HL-60/S4 treated with retinoic acid at 250 ng/mL for 4 days and 3 days (cell line): ENCODE measurements around the gene OR6K6.

Experiments
- in situ Hi-C: fragments of 300-500 bp; cut with MboI; formaldehyde crosslinking; loops from 2 replicates; pipeline ENCODE4 v1.7.0; 2022; ENCODE audit warnings: low sequenced_read_pairs

Gene OR6K6, protein sequence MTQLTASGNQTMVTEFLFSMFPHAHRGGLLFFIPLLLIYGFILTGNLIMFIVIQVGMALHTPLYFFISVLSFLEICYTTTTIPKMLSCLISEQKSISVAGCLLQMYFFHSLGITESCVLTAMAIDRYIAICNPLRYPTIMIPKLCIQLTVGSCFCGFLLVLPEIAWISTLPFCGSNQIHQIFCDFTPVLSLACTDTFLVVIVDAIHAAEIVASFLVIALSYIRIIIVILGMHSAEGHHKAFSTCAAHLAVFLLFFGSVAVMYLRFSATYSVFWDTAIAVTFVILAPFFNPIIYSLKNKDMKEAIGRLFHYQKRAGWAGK

DNA sequence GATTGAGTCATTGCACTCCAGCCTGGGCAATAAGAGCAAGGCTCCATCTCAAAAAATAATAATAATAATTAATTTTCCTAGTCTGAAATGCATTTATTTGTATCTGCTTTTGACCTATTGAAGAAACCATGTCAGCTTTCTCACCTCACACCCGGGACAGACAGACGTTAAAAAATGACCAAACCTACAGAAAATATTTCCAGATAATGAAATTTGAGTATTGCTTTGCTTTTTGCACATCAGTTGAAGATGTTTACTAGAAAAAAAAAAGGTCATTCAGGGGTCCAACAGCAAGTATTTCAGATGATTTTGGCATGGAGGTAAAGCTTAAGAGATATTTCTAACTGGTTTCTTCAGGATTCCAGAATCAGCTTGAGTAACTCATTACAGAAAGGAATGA is at the start of gene OR6K6:
Gene OR6K6, plus strand, starts transcription at position 301 of the 400 bp plus-strand sequence. CDS start 168 bp downstream, outside the sequence.
- in situ Hi-C loops, result no loop called here

DNA sequence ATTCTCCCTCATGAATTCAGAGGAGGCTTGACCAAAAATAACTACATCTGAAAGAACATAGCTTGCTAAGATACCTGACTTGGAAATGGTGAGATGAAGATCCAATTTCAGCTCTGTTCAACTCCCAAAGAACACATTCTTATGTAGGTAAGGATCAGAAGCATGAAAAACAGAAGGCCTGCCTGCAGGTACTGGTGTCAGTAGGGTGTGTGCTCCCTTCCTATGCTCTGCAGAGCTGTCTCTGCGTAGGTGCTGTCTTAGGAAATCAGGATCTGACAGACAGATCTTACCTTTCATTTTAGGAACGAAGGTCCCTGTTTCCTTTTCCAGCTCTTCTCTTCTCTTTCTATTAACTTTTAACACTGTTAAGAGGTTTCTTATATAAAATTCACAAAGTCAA is 48.4 kb upstream of the OR6K6 start:
- in situ Hi-C loops, result no loop called here

DNA sequence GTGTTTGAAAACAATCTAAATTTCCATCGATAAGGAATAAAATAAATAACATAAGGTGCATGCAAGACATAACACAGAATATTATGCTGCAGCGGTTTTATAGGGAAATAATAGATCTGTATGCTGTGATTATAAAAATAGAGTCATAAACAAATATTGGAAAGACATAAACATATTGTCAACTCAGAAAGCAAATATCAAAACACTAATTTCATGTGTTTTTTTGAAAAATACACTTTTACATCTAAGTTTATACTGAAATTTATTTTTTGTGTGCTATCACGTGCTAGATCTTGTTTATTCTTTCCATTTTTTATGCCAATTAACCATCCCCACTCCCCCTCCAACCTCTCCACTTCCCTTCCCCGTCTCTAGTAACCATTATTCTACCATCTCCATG is 43.4 kb upstream of the OR6K6 start:
- in situ Hi-C loops, result no loop called here

DNA sequence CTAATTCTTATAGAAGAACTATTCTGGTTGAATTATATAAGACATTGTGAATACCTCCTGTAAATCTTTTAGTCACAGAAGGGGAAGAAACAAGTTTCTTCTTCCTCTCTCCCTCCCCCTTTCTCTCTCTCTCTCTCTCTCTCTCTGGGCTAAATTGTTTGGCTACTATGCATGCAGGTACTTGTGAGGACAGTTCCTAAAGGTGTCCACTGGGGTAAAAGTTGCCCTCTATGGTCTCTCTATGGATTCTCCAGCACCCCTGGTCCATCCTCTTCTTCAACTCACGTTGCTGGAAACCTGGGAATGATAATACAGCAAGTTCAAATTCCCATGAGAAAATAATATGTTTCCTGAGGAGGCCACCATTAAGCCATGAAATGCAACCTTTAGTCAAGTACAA is 39.8 kb upstream of the OR6K6 start:
- in situ Hi-C loops, result no loop called here

DNA sequence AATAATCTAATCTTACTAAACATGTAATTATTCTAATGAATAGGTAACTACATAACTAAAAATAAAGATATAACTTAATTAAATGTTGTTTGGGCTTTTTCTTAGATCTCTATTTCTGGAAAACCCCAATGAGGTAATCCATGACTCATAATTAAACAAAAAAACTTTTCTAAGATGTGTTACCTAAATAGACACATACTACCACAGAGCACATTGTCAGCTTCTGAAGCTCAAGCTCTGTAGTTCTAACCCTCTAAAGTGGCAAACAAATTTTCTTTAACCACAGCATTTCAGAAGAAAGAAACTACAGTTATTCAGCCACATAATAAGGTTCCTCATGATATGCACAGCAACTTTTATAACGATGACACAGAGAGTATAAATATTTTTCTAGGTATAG is 38.2 kb upstream of the OR6K6 start:
- in situ Hi-C loops, result no loop called here

DNA sequence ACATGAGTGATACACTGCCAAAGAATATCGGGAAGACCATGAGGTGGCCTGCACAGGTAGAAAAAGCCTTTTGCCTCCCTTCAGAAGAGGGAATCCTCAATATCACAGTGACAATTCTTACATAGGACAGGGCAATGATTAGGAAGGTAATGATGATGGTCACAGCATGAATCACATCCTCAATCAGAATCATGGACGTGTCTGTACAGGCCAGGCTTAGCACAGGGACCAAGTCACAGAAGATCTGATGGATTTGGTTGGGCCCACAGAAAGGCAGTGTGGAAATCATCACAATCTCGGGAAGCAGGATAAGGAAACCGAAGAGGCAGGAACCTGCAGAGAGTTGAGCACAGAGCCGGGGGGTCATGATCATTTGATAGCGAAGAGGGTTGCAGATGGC is 37.2 kb upstream of the OR6K6 start:
- in situ Hi-C loops, result no loop called here

DNA sequence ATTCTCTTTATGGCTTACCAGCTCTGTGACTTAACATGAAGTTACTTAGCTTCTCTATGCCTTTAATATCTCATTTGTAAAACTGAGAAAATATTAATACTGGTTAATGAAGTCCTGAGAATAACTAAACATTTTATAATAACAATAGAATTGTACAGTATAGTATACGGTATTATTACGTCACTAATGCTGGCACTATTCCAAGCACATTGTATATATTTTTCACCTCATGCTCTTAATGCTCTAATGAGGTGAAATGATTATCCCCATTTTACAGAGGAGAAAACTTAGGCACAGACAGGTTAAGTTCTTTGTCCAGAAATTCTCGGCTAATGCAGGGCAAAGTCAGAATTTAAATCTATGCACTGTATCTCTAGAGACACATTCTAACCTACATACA is 34.9 kb upstream of the OR6K6 start:
- in situ Hi-C loops, result no loop called here

DNA sequence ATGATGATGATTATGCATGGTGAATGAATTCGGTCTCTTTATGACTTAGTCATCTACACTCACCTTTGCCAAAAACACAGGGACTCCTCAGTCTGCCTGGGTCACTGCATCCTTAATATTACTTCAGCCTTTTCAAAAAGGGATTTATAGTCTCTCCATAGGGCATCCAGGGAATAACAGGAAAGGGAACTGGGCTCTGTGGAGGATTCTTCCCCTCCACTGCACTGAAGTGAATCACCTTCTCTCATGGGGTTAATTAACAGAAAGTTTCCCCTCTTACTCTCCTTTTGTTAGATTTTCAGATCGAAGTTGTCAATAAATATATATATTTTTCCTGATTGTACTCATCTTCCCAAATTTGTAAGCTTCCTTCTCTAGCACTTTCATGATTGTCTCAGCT is 33.9 kb upstream of the OR6K6 start, which contains the start of gene OR6K3:
Gene OR6K3, minus strand, starts transcription at position 101 of the 400 bp plus-strand sequence. CDS start 2,605 bp downstream, outside the sequence.
- in situ Hi-C loops, result no loop called here

DNA sequence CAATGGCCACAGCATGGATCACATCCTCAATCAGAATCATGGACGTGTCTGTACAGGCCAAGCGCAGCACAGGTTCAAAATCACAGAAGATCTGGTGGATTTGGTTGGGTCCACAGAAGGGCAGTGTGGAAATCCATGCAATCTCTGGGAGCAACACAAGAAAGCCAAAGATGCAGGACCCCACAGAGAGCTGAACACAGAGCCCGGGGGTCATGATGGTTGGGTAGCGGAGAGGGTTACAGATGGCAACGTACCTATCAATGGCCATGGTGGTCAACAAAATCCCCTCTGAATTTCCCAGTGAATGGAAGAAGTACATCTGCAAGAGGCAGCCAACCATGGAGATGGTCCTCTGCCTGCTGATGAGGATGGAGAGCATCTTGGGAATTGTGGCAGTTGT is 30.1 kb upstream of the OR6K6 start:
- in situ Hi-C loops, result no loop called here

DNA sequence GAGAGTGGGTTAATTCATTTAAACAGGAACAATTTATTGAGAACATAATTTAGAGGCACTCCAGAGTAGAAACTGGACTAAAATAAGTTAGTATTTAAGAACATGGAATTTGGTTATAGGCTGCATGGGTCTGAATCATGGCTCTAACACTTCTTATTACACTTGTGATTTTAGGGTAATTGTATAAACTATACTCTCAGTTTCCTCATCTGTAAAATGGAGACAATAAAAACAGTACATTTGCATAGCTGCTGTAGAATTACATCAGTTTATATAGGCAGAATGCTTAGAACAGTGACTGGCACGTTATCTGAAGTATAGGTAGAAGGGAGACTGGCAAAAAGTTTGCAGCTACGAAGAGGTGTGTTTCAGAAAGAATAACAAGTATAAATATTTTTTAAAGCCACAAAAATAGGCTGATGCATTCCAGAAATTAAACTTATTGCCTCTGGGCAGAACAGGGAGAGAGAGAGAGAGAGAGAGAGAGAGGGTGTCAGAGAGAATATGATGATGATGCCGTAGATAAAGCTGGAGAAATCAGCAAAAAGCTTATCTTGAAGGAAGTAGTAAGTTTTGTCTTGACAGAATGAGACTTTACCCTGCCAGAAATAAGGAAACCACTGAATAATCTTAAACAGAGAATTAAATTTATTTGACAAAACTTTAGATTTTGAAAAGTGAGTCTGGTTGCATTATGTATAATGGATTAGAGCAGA is 25.9 kb upstream of the OR6K6 start:
- in situ Hi-C loops, result no loop called here

DNA sequence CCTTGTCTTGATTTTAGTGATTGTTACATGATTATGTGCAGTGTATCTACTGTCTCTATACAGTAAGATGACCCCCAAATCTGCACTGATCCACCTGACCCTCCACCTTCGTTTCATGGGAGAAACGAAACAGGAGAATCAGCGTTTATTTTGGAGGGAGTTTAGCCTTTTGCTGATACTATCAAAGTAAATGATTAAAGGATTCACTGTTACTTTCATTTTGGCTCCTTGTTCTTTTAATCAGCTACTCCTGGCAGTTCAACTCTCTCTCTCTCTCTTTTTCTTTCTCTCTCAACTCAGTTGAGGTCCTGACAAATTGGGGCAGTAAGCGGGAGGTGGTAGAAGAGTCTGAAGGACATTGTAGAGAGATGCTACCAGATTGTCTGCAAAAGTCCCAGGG is 24.1 kb upstream of the OR6K6 start:
- in situ Hi-C loops, result no loop called here

DNA sequence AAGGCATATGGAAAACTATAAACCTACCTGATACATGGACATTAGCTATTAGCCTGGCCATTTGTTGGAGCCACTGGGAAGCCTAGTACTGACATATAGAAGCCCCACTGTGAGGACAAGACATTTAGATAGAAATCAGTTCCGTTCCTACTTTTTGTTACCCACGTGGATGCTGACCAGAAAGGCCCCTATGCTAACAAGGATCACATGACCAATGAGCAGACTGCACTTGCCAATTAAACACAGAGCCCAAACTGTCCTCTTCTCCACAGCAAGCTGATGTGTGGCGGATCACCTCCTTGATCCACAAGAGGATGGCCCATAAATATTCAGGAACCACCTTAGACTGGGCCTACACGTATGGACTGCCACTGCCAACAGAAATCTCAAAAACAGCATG is 22.8 kb upstream of the OR6K6 start:
- in situ Hi-C loops, result no loop called here

DNA sequence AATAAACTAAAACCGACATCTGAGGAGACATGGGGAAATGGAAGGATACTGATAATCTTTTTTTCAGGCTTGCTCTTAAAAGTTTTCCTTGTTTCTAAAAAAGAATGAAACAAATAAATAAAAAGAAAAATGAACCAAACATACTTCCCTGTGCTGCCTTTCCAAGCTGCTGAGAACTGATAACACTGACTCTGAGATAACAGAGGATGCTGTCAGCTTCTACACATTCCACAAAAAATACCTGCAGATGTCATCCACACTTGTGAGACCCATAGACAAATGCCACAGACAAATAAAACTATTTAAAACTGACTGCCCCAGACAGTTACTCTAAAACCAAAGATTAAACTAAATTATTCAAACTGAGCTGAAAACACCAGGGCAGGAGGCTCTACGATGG is 22.0 kb upstream of the OR6K6 start:
- in situ Hi-C loops, result no loop called here

DNA sequence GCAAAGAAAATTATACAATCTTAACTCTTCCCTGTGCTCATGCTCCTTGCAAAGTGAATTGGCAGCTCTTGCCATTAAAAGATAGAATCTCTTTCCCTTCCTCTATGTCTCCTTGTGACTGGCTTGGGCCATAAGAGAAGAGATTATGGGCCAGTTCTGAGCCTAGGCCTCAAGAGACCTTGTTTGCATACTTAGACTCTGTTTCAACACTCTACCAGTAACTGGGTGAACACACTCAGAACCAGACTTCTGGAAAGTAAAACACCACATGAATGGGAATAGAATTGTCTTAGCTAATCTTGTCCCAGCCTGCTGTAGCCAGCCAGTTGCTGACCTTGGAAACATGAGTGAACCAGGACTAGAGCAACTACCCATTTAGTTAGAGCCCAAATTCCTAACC is 18.7 kb upstream of the OR6K6 start:
- in situ Hi-C loops, result no loop called here

DNA sequence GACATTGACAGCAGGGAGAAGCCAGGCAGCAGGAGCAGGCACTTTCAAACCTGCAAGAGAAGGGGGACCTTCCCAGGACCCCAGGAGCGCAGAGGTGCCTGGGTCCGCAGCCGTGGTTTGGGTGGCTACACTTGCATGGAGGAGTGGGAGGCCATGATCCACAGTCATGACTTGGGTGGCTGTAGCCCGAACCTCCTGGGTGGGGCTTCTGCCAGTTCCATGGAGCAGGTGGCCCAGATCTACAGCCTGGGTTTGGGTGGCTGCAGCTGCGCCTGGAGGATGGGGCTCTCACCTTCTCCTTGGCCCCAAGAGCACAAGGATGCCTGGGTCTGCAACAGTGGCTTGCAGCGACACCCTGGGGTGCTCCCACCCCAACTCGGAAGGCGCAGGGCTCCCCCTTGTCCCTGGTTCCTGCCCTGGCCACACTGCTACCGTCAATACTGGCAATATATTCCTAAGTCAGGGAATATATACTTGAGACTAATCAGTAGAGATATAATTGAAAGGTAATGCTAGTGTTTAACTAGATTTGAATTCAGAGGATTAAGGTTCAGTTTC is 2.3 kb upstream of the OR6K6 start:
- in situ Hi-C loops, result no loop called here

DNA sequence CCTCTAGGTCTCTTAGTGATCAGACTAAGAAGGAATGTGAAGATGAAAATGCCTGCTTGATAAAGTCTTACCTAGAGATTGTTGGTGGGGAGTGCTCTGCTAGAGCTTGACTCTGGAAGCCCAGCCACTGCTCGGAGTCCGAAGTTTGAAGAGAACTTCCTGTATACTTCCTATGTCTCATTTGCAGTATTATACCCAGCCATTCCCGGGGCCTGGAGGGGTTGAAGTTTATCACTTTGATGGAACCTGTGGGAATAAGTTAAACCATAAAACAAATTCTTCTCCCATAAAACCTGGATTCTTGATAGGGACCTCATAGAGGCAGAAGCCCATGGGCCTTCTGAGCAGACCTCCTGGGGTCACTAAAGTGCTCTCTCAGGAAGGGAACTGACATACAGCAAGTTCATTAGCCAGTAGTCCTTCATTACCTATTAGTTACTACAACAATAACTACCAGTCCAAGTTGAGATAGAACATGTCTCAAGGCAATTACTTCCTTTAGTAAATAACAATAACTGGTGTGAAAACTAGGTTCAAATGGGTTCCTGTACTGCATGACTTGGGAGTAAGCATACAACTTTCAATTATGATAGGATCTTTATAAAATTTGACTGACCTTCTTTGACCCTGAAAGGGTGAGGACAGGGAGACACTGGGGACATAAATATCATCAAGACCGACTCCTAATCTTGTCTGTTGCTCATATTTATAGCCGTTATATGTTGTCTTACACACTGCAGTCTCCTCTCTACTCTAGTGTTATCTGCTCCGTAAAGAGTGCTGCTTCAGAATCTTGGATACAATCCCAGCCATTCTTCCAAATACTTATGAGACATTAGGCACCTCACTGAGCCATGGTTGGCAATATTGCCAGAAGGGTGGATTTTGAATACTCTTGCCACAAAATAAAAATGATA is 17.7 kb downstream of the OR6K6 start, which contains the start of gene OR6N1:
Gene OR6N1, minus strand, starts transcription at position 246 of the 917 bp plus-strand sequence. CDS start 5,513 bp downstream, outside the sequence.
- in situ Hi-C loops, result no loop called here

DNA sequence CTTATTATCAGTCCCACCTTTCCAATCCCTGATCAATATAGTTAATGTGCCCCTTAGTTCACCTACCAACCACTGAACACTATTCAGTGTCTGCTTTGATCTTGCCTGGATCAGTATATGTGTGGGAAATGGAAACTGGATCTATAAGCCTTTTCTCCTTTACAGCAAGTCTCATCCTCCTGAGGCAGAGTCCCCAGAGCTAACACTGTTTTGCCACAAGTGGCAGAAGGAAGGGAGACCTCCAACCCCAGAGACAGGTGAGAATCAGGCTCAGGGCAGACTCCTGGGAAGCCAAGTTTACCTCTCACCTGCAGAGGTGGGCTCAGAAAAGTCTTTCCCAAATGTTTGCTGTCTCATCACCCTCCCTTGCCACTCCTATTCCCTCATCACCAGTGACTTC is 26.6 kb downstream of the OR6K6 start, which contains the start of gene OR6N2:
Gene OR6N2, minus strand, starts transcription at position 101 of the 400 bp plus-strand sequence. CDS start 3,569 bp downstream, outside the sequence.
- in situ Hi-C loops, result no loop called here

DNA sequence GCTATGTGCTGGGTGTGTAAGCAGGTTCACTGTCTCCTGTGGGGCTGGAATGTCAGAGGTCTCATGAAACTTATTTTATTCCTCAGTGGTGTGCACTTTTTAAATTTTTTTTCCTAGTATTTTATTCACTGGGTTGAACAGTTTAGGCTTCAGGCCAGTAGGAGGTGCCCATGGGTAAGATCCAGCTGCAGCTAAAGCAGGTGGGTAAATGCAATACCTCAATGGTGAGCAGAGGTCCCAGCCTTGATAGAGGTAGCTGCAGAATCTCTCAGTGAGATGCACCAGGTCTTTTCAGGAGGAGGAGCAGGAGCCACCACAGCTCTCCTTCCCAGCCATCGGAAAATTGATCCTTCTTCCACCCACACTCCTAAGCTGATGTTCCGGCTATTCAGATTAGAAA is 39.1 kb downstream of the OR6K6 start:
- in situ Hi-C loops, result loop anchor here (10.0 kb wide), 1 partner anchor 191 kb away; no protein-coding TSS in a partner anchor

DNA sequence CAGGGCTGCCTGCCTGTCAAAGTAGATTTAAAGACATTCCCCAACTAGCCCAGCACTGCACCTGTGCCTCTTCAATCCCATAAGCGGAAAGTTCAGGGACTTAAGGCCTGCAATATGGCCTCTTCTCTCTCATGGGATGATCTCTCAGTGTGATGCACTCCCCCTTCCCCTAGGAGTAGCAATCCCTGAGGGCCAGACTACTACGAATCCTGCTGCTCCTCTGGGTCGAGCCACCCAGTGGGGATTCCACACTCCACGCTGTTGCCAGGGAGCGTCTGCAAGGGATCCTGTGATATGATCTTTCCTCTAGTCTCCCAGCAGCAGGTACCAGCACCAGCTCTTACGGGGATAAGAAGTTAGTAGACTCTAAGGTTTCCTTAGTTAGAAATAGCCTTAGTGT is 39.7 kb downstream of the OR6K6 start:
- in situ Hi-C loops, result loop anchor here (10.0 kb wide), 1 partner anchor 191 kb away; no protein-coding TSS in a partner anchor

DNA sequence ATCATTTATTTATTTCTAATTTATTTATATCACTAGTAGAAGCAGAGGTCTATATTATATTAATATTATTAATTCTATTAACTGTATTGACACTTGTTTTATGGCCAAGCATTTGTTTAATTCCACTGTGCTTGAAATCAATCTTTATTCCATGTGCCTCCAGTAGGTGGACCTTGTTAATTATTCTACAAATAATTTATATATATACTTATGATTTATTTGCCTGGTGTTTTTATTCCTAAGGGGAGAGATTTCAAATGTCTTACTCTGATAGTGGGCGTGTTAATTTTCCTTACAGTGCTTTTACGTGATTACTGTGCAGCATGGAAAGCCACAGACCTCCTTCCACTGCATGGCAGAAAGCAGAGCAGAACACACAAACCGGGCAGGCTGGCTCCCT is 44.0 kb downstream of the OR6K6 start:
- in situ Hi-C loops, result loop anchor here (10.0 kb wide), 1 partner anchor 186 kb away; no protein-coding TSS in a partner anchor
